B cell (primary cell): Measurements from ENCODE around the gene COMT. TPM values are rescaled to one million over a fixed set of nuclear protein-coding genes. Genes with fewer than 3 reads are reported as not detected.
"Not testable (repeated sequence)": the region's sequence is repeated elsewhere in the genome, so short reads cannot be mapped to it uniquely, and the experiment has no call there.

ENCODE experiments used
- ATAC-seq: fragments of 200-7000 bp; cut with Tn5 transposase; one replicate; pipeline ENCODE4 v1.10.0; 2021; ENCODE audit warnings: low read depth, mild to moderate bottlenecking, moderate number of reproducible peaks, moderate library complexity
- CTCF ChIA-PET: fragments of 350-600 bp; sonication (Branson Sonifier 250); formaldehyde crosslinking; loops from one replicate; lab custom pipeline; 2021; ENCODE audit warnings: antibody characterized with exemption, inconsistent platforms; lab: Charles Lee
- POLR2A ChIA-PET: fragments of 350-600 bp; sonication (Branson Sonifier 250); formaldehyde crosslinking; loops from one replicate; lab custom pipeline; 2021; ENCODE audit warnings: antibody characterized with exemption; lab: Charles Lee
- DNase-seq: peaks from one replicate; pipeline ENCODE4 v3.0.0; 2013
- H2AFZ ChIP-seq: 2 replicates; pipeline ENCODE4 v1.6.1; 2012; ENCODE audit warnings: mild to moderate bottlenecking, low read depth, low read length; ENCODE audit not compliant: insufficient read depth, poor library complexity, severe bottlenecking
- H3K27ac ChIP-seq, 2 donors: 1 replicate in 1 of 2; 2 replicates in 1 of 2; pipeline ENCODE4 v1.5.1; 2012 to 2013; ENCODE audit warnings: low read length in 2 of 2, mild to moderate bottlenecking in 2 of 2, moderate library complexity in 1 of 2
- H3K27me3 ChIP-seq, 4 experiments: fragments of 200-600 bp in 1 of 4; sonication (generic) in 1 of 4; replicated peaks in 1 of 4; 1 replicate in 2 of 4; 2 replicates in 2 of 4; pipeline versions ENCODE4 v1.6.1 to v1.7.0; 2013 to 2016; ENCODE audit warnings: low read length in 3 of 4, mild to moderate bottlenecking in 2 of 4, mixed read lengths in 1 of 4, moderate library complexity in 1 of 4; ENCODE audit not compliant: insufficient read depth in 4 of 4, control insufficient read depth in 3 of 4; ENCODE audit errors: control extremely low read depth in 1 of 4
- H3K36me3 ChIP-seq, 2 experiments: replicated peaks in 1 of 2; 1 replicate in 1 of 2; 2 replicates in 1 of 2; pipeline versions ENCODE4 v1.6.1 to v1.7.1; 2013; ENCODE audit warnings: low read length in 1 of 2; ENCODE audit not compliant: insufficient read depth in 2 of 2, control insufficient read depth in 1 of 2; ENCODE audit errors: control extremely low read depth in 1 of 2, extremely low read depth in 1 of 2
- H3K4me1 ChIP-seq, 2 donors: fragments of 200-600 bp in 1 of 2; sonication (generic) in 1 of 2; 1 replicate in 1 of 2; 2 replicates in 1 of 2; pipeline versions ENCODE4 v1.5.1 to v1.6.1; 2013 to 2017; ENCODE audit warnings: low read length in 2 of 2; ENCODE audit not compliant: control insufficient read depth in 2 of 2, insufficient read depth in 2 of 2
- H3K4me2 ChIP-seq: replicated peaks from 2 replicates; pipeline ENCODE3; 2012; ENCODE audit warnings: mild to moderate bottlenecking, low read depth, low read length; ENCODE audit not compliant: poor library complexity, severe bottlenecking
- H3K4me3 ChIP-seq, 5 experiments: fragments of 200-600 bp in 1 of 5; sonication (generic) in 1 of 5; 1 replicate in 3 of 5; 2 replicates in 2 of 5; pipeline versions ENCODE4 v1.5.1 to v1.7.0; 2011 to 2016; ENCODE audit warnings: low read length in 4 of 5, mild to moderate bottlenecking in 4 of 5, low read depth in 2 of 5, control low read depth in 1 of 5, moderate library complexity in 1 of 5; ENCODE audit not compliant: insufficient read depth in 1 of 5; ENCODE audit errors: control extremely low read depth in 1 of 5, extremely low read depth in 1 of 5
- H3K79me2 ChIP-seq: fragments of 200-600 bp; sonication (generic); one replicate; pipeline ENCODE4 v1.6.0; 2016; ENCODE audit warnings: low read length; ENCODE audit not compliant: control insufficient read depth, insufficient read depth
- H3K9ac ChIP-seq: fragments of 200-600 bp; sonication (generic); 2 replicates; pipeline ENCODE4 v1.6.1; 2017; ENCODE audit warnings: mild to moderate bottlenecking, low read length, moderate library complexity
- H3K9me3 ChIP-seq, 3 donors: one replicate each; pipeline versions ENCODE4 v1.6.1 to v1.7.1; 2013; ENCODE audit warnings: low read length in 2 of 3; ENCODE audit not compliant: control insufficient read depth in 2 of 3, insufficient read depth in 1 of 3; ENCODE audit errors: control extremely low read depth in 1 of 3
- H4K20me1 ChIP-seq: 2 replicates; pipeline ENCODE4 v1.6.0; 2012; ENCODE audit warnings: mild to moderate bottlenecking, low read length; ENCODE audit not compliant: insufficient read depth, control insufficient read depth, poor library complexity, severe bottlenecking
- H3K27ac Mint-ChIP-seq: one replicate; pipeline ENCODE4 v1.8.0; 2021; ENCODE audit warnings: mixed read lengths
- H3K27me3 Mint-ChIP-seq: one replicate; pipeline ENCODE4 v1.8.0; 2021; ENCODE audit warnings: mixed read lengths
- H3K4me1 Mint-ChIP-seq: one replicate; pipeline ENCODE4 v1.8.0; 2021; ENCODE audit warnings: mixed read lengths
- H3K4me3 Mint-ChIP-seq: one replicate; pipeline ENCODE4 v1.8.0; 2021; ENCODE audit warnings: mixed read lengths
- H3K9me3 Mint-ChIP-seq: one replicate; pipeline ENCODE4 v1.8.0; 2022; ENCODE audit warnings: mixed read lengths; ENCODE audit not compliant: insufficient read depth
- EZH2 ChIP-seq: IDR thresholded peaks from 2 replicates; pipeline ENCODE4 v1.6.1; 2012; ENCODE audit warnings: borderline replicate concordance, low read depth, mild to moderate bottlenecking, moderate library complexity, low read length; ENCODE audit not compliant: insufficient read depth, poor library complexity, severe bottlenecking
- WGBS: methylation state at CpG from one replicate; pipeline ENCODE4 v1.1.5; 2013; ENCODE audit warnings: missing lambda C conversion rate; ENCODE audit not compliant: insufficient coverage; 5-methylcytosine and 5-hydroxymethylcytosine counted together
- intact Hi-C: fragments of 100-400 bp; cut with micrococcal nuclease; formaldehyde crosslinking; loops from one replicate; pipeline ENCODE4 v1.10.0; 2022
- polyA plus RNA-seq: library from polyadenylated mRNA; depleted of rRNA; stranded (reverse); fragments of >200 nt; gene quantifications from 2 replicates; pipeline ENCODE4 v1.2.3, GENCODE V29; 2012
- total RNA-seq, 2 donors: library from RNA; stranded (reverse); fragments of 120-200 nt in 1 of 2; gene quantifications; 1 replicate in 1 of 2; 2 replicates in 1 of 2; pipeline versions ENCODE4 v1.2.3 to v1.2.4, GENCODE V29; 2013 to 2022
- TF ChIP-seq, protein P1 (sequence below): fragments of 200-600 bp; IDR thresholded peaks from one replicate; pipeline ENCODE4 v1.8.0; 2022; ENCODE audit warnings: antibody characterized with exemption, mild to moderate bottlenecking

The COMT gene
- total and polyA plus RNA-seq, 2 donors (not counting 1 experiment from before 2014, with no cell fraction given), result 32.6 to 58.3 TPM

DNA sequence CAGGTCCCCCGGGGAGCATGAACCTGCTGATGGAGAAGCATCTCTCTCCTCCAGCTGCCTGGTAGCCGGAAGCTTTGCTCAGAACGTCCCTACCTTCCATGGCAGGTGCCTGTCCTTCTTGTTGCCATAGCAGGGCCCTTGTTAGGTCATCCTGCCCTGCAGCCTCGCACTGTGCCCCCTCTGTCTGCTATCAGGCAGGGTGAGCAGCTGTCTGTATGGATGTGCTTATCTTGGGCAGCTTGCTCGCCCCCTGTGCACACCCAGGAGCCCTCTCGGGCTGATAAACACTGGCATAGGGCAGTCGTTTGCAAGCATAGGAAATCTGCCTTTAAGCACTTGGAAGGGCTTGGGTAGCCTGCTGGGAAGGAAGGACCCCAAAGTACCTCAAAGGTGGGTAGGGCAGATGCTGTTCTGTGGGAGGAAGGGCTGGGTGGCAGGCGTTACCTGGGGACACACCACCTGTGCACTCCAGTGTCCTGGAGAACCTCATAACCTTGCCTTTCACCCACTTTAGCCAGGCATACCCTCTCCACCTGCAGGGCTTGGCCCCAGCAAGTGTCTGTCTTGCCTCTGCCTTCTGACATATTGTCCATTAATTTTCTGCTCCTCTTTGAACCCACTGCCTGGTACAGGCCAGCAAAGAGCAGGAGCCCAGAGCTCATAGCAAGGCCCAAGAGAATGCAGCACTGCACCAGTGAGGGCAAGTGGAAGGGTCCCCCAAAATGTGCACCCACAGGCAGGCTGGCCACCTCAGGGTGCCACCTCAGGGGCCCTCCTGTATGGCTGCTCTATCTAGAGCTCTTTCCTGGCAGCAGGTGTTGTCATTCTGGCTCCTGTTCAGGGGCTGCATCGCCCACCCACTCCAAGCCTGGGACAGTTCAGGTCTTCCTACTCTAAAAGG is 8.0 kb upstream of the COMT start:
- peaks cover 0 to 15% (median 4%) of the 10 kb centered on the region in 3 donors for H3K9me3 ChIP-seq
- 90% methylated on average over 8 of the region's 9 CpGs for WGBS
- no peaks in the 10 kb centered on the region for H3K9me3 Mint-ChIP-seq
- no peaks in the 10 kb centered on the region for H3K27me3 ChIP-seq
- H4K20me1 ChIP-seq, result no peaks in the 10 kb centered on the region
- H3K79me2 ChIP-seq, result no peaks in the 10 kb centered on the region
- no peak overlapping the region for H3K9ac ChIP-seq
- CTCF ChIA-PET, result interaction anchor here (0.6 to 0.8 kb wide), 2 partner anchors 203 to 852 kb away, joined by 3 read pairs; no protein-coding TSS in a partner anchor
- ATAC-seq (no peak), DNase-seq (no peak)
- no peak overlapping the region for H3K27ac ChIP-seq
- TF ChIP-seq EZH2, result no peak
- TF ChIP-seq, protein P1, sequence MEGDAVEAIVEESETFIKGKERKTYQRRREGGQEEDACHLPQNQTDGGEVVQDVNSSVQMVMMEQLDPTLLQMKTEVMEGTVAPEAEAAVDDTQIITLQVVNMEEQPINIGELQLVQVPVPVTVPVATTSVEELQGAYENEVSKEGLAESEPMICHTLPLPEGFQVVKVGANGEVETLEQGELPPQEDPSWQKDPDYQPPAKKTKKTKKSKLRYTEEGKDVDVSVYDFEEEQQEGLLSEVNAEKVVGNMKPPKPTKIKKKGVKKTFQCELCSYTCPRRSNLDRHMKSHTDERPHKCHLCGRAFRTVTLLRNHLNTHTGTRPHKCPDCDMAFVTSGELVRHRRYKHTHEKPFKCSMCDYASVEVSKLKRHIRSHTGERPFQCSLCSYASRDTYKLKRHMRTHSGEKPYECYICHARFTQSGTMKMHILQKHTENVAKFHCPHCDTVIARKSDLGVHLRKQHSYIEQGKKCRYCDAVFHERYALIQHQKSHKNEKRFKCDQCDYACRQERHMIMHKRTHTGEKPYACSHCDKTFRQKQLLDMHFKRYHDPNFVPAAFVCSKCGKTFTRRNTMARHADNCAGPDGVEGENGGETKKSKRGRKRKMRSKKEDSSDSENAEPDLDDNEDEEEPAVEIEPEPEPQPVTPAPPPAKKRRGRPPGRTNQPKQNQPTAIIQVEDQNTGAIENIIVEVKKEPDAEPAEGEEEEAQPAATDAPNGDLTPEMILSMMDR, result no peak
- no peak overlapping the region for H3K4me2 ChIP-seq
- POLR2A ChIA-PET, result no interaction called here
- H3K4me1 ChIP-seq, result no peaks in the 10 kb centered on the region
- H3K4me3 Mint-ChIP-seq, result no peak overlapping the region
- no peak overlapping the region for H3K4me3 ChIP-seq
- no peak overlapping the region for H3K27ac Mint-ChIP-seq
- intact Hi-C loops, result no loop called here
- H3K4me1 Mint-ChIP-seq, result no peaks in the 10 kb centered on the region
- H3K36me3 ChIP-seq, result no peaks in the 10 kb centered on the region
- H2AFZ ChIP-seq, result no peak overlapping the region
- H3K27me3 Mint-ChIP-seq, result no peaks in the 10 kb centered on the region

DNA sequence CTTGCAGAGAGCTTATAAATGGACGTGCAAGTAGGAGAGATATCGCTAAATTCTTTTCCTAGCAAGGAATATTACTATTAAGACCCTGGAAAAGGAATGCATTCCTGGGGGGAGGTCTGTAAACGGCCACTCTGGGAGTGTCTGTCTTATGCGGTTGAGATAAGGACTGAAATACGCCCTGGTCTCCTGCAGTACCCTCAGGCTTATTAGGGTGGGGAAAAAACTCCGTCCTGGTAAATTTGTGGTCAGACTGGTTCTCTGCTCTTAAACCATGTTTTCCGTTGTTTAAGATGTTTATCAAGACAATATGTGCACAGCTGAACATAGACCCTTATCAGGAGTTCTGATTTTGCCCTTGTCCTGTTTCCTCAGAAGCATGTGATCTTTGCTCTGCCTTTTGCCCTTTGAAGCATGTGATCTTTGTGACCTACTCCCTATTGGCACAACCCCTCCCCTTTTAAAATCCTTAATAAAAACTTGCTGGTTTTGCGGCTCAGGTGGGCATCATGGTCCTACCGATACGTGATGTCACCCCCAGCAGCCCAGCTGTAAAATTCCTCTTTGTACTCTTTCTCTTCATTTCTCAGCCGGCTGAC is 6.4 kb upstream of the COMT start:
- H4K20me1 ChIP-seq, H3K79me2 ChIP-seq, H3K36me3 ChIP-seq, H3K4me2 ChIP-seq, ATAC-seq, H2AFZ ChIP-seq, intact Hi-C loops, H3K27ac Mint-ChIP-seq, H3K4me1 ChIP-seq, H3K9me3 Mint-ChIP-seq, H3K4me1 Mint-ChIP-seq, H3K27me3 Mint-ChIP-seq, CTCF ChIA-PET, H3K27ac ChIP-seq, H3K4me3 Mint-ChIP-seq, POLR2A ChIA-PET, H3K9ac ChIP-seq, H3K27me3 ChIP-seq, H3K4me3 ChIP-seq, DNase-seq: not testable (repeated sequence)
- WGBS, result 89% methylated on average over 5 of the region's 11 CpGs
- peaks cover 0 to 15% (median 4%) of the 10 kb centered on the region in 3 donors for H3K9me3 ChIP-seq
